Left lung (tissue), 10 donors: ENCODE measurements around the gene TTC39A. TPM values are rescaled to one million over a fixed set of nuclear protein-coding genes. Genes with fewer than 3 reads are reported as not detected.

Experiments used
- ATAC-seq: fragments of 200-7000 bp; cut with Tn5 transposase; one replicate; pipeline ENCODE4 v1.9.1; 2020; ENCODE audit warnings: moderate library complexity
- DNase-seq, 4 donors: peaks; one replicate each; pipeline ENCODE4 v3.0.0-alpha.2; 2013 to 2020
- H3K27ac ChIP-seq, 2 donors: fragments of 200-600 bp; sonication (generic) in 1 of 2; one replicate each; pipeline versions ENCODE4 v1.5.0 to v1.8.0; 2020 to 2021
- H3K27me3 ChIP-seq, 2 donors: fragments of 200-600 bp; sonication (generic) in 1 of 2; one replicate each; pipeline versions ENCODE4 v1.5.0 to v1.8.0; 2020 to 2021
- H3K36me3 ChIP-seq, 2 donors: fragments of 200-600 bp; sonication (generic) in 1 of 2; one replicate each; pipeline versions ENCODE4 v1.5.0 to v1.8.0; 2020 to 2021
- H3K4me1 ChIP-seq, 2 donors: fragments of 200-600 bp; one replicate each; pipeline ENCODE4 v1.8.0; 2021
- H3K4me3 ChIP-seq, 2 donors: fragments of 200-600 bp; sonication (generic) in 1 of 2; one replicate each; pipeline versions ENCODE4 v1.5.0 to v1.8.0; 2020 to 2021; ENCODE audit warnings: mild to moderate bottlenecking in 1 of 2
- H3K9me3 ChIP-seq, 2 donors: fragments of 200-600 bp; sonication (generic) in 1 of 2; one replicate each; pipeline versions ENCODE4 v1.5.0 to v1.8.0; 2020 to 2021
- intact Hi-C, 2 donors: fragments of 100-400 bp; cut with DNase I; formaldehyde crosslinking; loops; one replicate each; pipeline versions ENCODE4 v1.11.2 to v1.14.2; 2022
- polyA plus RNA-seq, 6 donors: library from polyadenylated mRNA; unstranded; fragments of 120-200 nt; gene quantifications; one replicate each; pipeline ENCODE4 v1.2.1, GENCODE V29; 2013; ENCODE audit not compliant: insufficient read length in 6 of 6
- total RNA-seq, 2 donors: library from RNA; stranded (reverse); fragmentation: NEBNext Ultra II Directional; extraction: Animal tissue kit (Norgen Biotek cat#: 25700); gene quantifications; one replicate each; pipeline ENCODE4 v1.2.1, GENCODE V29; 2021
- TF ChIP-seq, protein P1 (sequence below), 2 donors: fragments of 200-600 bp; sonication (generic) in 1 of 2; IDR thresholded peaks; one replicate each; pipeline versions ENCODE4 v1.5.0 to v1.8.0; 2021; ENCODE audit warnings: antibody characterized with exemption in 2 of 2
- donor health status: DM: no; HTN: yes; CAD: no.
- donor health status: DM: no; HTN: no; CAD: no.

The TTC39A gene
- total and polyA plus RNA-seq, 8 donors: 8.0 to 44.6 (median 10.9) TPM

GRCh38 chr1:51294566-51295184 is 35.7 kb downstream of the TTC39A start:
- Histone ChIP-seq H3K27ac (no peak overlapping the region), H3K36me3 (peaks cover 0 to 3% of the 10 kb centered on the region in 2 donors), H3K9me3 (no peaks in the 10 kb centered on the region), H3K4me1 (peaks cover 3 to 15% of the 10 kb centered on the region in 2 donors), H3K4me3 (no peak overlapping the region), H3K27me3 (no peaks in the 10 kb centered on the region)
- no peak for DNase-seq
- no peak for ATAC-seq
- intact Hi-C loops: no loop called here
- TF ChIP-seq, protein P1, sequence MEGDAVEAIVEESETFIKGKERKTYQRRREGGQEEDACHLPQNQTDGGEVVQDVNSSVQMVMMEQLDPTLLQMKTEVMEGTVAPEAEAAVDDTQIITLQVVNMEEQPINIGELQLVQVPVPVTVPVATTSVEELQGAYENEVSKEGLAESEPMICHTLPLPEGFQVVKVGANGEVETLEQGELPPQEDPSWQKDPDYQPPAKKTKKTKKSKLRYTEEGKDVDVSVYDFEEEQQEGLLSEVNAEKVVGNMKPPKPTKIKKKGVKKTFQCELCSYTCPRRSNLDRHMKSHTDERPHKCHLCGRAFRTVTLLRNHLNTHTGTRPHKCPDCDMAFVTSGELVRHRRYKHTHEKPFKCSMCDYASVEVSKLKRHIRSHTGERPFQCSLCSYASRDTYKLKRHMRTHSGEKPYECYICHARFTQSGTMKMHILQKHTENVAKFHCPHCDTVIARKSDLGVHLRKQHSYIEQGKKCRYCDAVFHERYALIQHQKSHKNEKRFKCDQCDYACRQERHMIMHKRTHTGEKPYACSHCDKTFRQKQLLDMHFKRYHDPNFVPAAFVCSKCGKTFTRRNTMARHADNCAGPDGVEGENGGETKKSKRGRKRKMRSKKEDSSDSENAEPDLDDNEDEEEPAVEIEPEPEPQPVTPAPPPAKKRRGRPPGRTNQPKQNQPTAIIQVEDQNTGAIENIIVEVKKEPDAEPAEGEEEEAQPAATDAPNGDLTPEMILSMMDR (IDR thresholded peaks at IDR 0.05): no peak

DNA sequence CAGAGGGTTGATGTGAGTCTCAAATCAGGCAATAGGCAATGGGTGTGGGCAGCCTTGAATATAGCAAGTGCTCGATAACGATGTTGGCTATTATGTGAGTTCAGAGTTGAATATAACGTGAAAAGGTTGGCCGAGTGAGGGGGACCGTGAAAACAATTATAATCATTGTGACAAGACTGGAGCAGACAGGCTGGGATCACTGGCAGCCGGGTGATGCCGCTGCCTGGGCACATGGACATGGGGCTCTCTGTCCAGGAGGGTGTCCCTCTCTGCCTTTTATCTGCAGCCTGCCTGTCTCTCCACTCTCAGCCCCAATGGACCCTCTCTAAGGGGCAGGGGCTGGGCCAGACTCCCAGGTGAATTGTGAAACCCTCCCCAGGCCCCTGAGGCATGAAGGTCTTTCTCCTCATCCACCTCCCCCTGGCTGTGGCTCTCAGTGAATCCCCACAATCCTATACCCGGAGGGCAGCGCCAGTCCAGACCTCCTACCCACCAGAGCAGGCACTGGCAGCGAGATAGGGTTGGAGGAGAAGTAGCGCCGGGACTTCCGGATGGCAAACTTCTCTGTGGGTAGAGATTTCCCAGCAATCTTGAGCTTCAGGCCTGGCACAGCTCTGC is 36.4 kb downstream of the TTC39A start:
- intact Hi-C loops: no loop called here
- Histone ChIP-seq H3K9me3 (no peaks in the 10 kb centered on the region), H3K36me3 (peaks cover 0 to 6% of the 10 kb centered on the region in 2 donors), H3K4me1 (peaks cover 3 to 15% of the 10 kb centered on the region in 2 donors), H3K27me3 (no peaks in the 10 kb centered on the region), H3K27ac (no peak overlapping the region), H3K4me3 (no peak overlapping the region)
- no peak for ATAC-seq
- no peak for DNase-seq
- TF ChIP-seq, protein P1 (IDR thresholded peaks at IDR 0.05): no peak

GRCh38 chr1:51290489-51290847 is 39.9 kb downstream of the TTC39A start:
- Histone ChIP-seq H3K36me3 (peaks cover 0 to 12% of the 10 kb centered on the region in 2 donors), H3K9me3 (no peaks in the 10 kb centered on the region), H3K4me1 (no peaks in the 10 kb centered on the region), H3K27ac (no peak overlapping the region), H3K4me3 (no peak overlapping the region), H3K27me3 (no peaks in the 10 kb centered on the region)
- intact Hi-C loops: no loop called here
- DNase-seq: no peak
- no peak for ATAC-seq
- TF ChIP-seq, protein P1 (IDR thresholded peaks at IDR 0.05): no peak

DNA sequence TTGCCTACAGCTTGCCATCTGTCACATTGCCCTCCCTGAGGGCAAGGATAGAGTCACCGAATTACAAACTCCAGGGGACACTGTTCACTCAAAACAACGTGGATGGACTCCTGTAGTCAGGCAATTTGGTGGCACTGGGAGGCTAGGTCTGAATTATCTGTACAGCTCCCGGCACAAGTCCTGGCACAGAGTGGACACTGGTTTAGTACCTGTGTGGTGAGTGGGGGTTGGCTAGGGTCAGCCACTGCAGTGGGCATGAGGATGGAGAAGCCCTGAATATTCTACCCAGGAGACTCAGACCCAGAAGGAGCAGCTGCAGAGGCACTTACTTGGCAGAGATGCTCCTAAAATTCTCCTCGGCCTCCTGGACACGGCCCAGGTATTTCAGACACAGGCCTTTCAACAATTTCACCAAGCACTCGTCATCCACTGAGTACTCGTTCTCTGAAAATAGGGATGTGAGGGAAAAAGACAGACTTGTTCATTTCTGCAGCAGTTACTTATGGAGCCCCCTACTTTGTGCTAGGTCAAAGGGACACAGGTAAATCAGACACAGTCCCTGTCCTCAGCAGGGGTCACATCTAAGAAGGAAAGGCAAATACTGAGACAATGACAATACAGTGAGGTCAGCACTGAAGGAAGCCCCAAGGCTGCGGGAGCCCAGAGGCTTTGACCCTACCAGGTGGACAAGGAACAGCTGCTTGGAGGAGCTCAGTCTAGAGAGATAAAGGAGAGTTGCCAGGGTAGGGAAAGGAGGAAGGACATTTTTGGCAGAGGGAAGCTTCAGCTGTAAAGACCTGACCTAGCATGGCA is 40.5 kb downstream of the TTC39A start:
- H3K27ac ChIP-seq: no peak overlapping the region
- ATAC-seq: no peak
- intact Hi-C loops: no loop called here
- TF ChIP-seq, protein P1 (IDR thresholded peaks at IDR 0.05): no peak
- H3K27me3 ChIP-seq: no peaks in the 10 kb centered on the region
- H3K36me3 ChIP-seq: peaks cover 0 to 12% of the 10 kb centered on the region in 2 donors
- H3K4me1 ChIP-seq: no peaks in the 10 kb centered on the region
- DNase-seq: no peak
- no peaks in the 10 kb centered on the region for H3K9me3 ChIP-seq
- H3K4me3 ChIP-seq: no peak overlapping the region

DNA sequence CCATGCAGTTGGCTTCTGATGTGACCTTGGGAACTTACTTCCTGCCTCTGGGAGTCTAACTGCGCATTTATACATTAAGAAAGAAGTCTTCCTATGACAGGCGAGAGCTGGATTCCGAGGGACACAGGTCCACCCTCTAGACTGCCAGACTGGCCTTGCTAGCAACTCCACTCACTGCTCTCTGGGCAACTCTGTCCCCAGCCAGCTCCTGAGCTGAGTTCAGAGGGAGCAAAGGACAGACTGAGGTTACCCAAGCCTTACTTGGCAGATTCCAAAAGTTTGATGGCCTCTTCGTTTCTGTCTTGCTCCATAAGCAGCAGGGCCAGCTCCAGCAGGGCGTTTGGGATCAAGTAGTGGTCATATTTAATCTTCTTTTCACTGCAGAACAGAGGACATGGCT is 41.8 kb downstream of the TTC39A start:
- intact Hi-C loops: no loop called here
- Histone ChIP-seq H3K4me1 (peaks cover 0 to 6% of the 10 kb centered on the region in 2 donors), H3K4me3 (no peak overlapping the region), H3K27ac (no peak overlapping the region), H3K27me3 (no peaks in the 10 kb centered on the region), H3K36me3 (peaks cover 0 to 12% of the 10 kb centered on the region in 2 donors), H3K9me3 (no peaks in the 10 kb centered on the region)
- ATAC-seq (no peak), DNase-seq (no peak)
- TF ChIP-seq, protein P1 (IDR thresholded peaks at IDR 0.05): no peak
